OCI-LY7 (cell line): ENCODE measurements around the gene SH2D3C.

ENCODE experiments used
- EZH2phosphoT487 ChIP-seq: fragments of 200-600 bp; sonication (generic); IDR thresholded peaks from 2 replicates; pipeline ENCODE4 v1.6.1; 2018; ENCODE audit warnings: low read depth, borderline replicate concordance, mild to moderate bottlenecking, mixed run types, antibody characterized with exemption, low read length, moderate library complexity, mixed read lengths
- TF ChIP-seq, protein P1 (sequence below): fragments of 200-600 bp; sonication (generic); conservative IDR thresholded peaks from 2 replicates; pipeline ENCODE4 v1.5.1; 2014; ENCODE audit warnings: mild to moderate bottlenecking, antibody characterized with exemption, low read length, moderate library complexity, mixed read lengths

- TF ChIP-seq, protein P1, sequence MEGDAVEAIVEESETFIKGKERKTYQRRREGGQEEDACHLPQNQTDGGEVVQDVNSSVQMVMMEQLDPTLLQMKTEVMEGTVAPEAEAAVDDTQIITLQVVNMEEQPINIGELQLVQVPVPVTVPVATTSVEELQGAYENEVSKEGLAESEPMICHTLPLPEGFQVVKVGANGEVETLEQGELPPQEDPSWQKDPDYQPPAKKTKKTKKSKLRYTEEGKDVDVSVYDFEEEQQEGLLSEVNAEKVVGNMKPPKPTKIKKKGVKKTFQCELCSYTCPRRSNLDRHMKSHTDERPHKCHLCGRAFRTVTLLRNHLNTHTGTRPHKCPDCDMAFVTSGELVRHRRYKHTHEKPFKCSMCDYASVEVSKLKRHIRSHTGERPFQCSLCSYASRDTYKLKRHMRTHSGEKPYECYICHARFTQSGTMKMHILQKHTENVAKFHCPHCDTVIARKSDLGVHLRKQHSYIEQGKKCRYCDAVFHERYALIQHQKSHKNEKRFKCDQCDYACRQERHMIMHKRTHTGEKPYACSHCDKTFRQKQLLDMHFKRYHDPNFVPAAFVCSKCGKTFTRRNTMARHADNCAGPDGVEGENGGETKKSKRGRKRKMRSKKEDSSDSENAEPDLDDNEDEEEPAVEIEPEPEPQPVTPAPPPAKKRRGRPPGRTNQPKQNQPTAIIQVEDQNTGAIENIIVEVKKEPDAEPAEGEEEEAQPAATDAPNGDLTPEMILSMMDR, result no peak
- no peak for TF ChIP-seq EZH2phosphoT487
Measured at GRCh38 chr9:127785933-127786772, 7.7 kb upstream of the SH2D3C start, which contains the start of gene CDK9.
